Measurements from ENCODE around the gene MANBA.

Gene MANBA

GRCh38 chr4:102612210-102612609 lies 148.6 kb downstream of the MANBA start:
- Histone ChIP-seq H3K36me3 (ENCODE audit: control insufficient read depth in 2 of 2, insufficient read depth in 1 of 2, low read length in 2 of 2) (peaks cover 9 to 68% of the 10 kb centered on the region in 2 experiments; a peak in 2 of 3 replicates), H3K9me3 (ENCODE audit: control insufficient read depth, insufficient read depth, low read depth, low read length) (no peaks in the 10 kb centered on the region), H3K27ac (ENCODE audit: extremely low read depth, low read depth, low read length) (no peak overlapping the region), H3K4me3 (ENCODE audit: low read depth, low read length) (no peak overlapping the region), H3K4me1 (ENCODE audit: control insufficient read depth, insufficient read depth, low read length) (no peaks in the 10 kb centered on the region)
- ChIA-PET POLR2A (no interaction called here), CTCF (interaction anchor here (0.7 to 1.5 kb wide), 2 partner anchors 219 to 397 kb away, joined by 3 read pairs; no protein-coding TSS in a partner anchor)
- TF ChIP-seq AEBP2 (tag by site-specific recombination; IDR thresholded peaks at IDR 0.05; ENCODE audit: borderline replicate concordance) (no peak), REPIN1 (tag by site-specific recombination; IDR thresholded peaks at IDR 0.05; ENCODE audit: low read depth) (no peak), ZNF518A (tag by site-specific recombination; conservative IDR thresholded peaks at IDR 0.05; ENCODE audit: low read depth) (no peak), ZNF114 (tag by site-specific recombination; IDR thresholded peaks at IDR 0.05) (no peak), INSM2 (tag by site-specific recombination; IDR thresholded peaks at IDR 0.05) (no peak), ZNF626 (tag by site-specific recombination; IDR thresholded peaks at IDR 0.05) (no peak), ZNF76 (tag by site-specific recombination; IDR thresholded peaks at IDR 0.05; ENCODE audit: borderline replicate concordance, low read depth) (no peak)

GRCh38 chr4:102610476-102610875 lies 150.3 kb downstream of the MANBA start:
- H3K9me3 ChIP-seq (ENCODE audit: control insufficient read depth, insufficient read depth, low read depth, low read length) = no peaks in the 10 kb centered on the region
- no peaks in the 10 kb centered on the region for H3K4me1 ChIP-seq (ENCODE audit: control insufficient read depth, insufficient read depth, low read length)
- ChIA-PET CTCF (interaction anchor here (1.5 kb wide), 1 partner anchor 399 kb away, joined by 3 read pairs; no protein-coding TSS in a partner anchor), POLR2A (no interaction called here)
- no peak overlapping the region for H3K27ac ChIP-seq (ENCODE audit: extremely low read depth, low read depth, low read length)
- H3K4me3 ChIP-seq (ENCODE audit: low read depth, low read length) = no peak overlapping the region
- H3K36me3 ChIP-seq (ENCODE audit: control insufficient read depth in 2 of 2, insufficient read depth in 1 of 2, low read length in 2 of 2) = peaks cover 9 to 71% of the 10 kb centered on the region in 2 experiments; a peak in 2 of 3 replicates
- TF ChIP-seq ZNF155 (tag by site-specific recombination; IDR thresholded peaks at IDR 0.05) (no peak), ZNF558 (tag by site-specific recombination; IDR thresholded peaks at IDR 0.05) (no peak), ZNF677 (tag by site-specific recombination; IDR thresholded peaks at IDR 0.05) (no peak), ZNF571 (tag by site-specific recombination; IDR thresholded peaks at IDR 0.05) (no peak), ZFHX2 (tag by site-specific recombination; conservative IDR thresholded peaks at IDR 0.05) (no peak), OVOL3 (tag by site-specific recombination; IDR thresholded peaks at IDR 0.05) (no peak), ZNF518A (tag by site-specific recombination; conservative IDR thresholded peaks at IDR 0.05; ENCODE audit: low read depth) (no peak), ZBTB10 (tag by site-specific recombination; IDR thresholded peaks at IDR 0.05) (no peak), ZNF10 (tag by site-specific recombination; IDR thresholded peaks at IDR 0.05) (no peak)
